HG03565 (cell line): ENCODE measurements around the gene PPIF.
A peak's percentile ranks its signal among the peaks of the same experiment; 100 is the strongest.

Experiments used
- ATAC-seq: cut with Tn5 transposase; IDR thresholded peaks from one replicate; pipeline ENCODE4 v1.9.1; 2021; ENCODE audit warnings: mild to moderate bottlenecking, moderate library complexity; ENCODE audit not compliant: unreplicated experiment

PPIF gene

GRCh38 chr10:79313320-79313719, 33.9 kb upstream of the PPIF start:
- no peak for ATAC-seq

DNA sequence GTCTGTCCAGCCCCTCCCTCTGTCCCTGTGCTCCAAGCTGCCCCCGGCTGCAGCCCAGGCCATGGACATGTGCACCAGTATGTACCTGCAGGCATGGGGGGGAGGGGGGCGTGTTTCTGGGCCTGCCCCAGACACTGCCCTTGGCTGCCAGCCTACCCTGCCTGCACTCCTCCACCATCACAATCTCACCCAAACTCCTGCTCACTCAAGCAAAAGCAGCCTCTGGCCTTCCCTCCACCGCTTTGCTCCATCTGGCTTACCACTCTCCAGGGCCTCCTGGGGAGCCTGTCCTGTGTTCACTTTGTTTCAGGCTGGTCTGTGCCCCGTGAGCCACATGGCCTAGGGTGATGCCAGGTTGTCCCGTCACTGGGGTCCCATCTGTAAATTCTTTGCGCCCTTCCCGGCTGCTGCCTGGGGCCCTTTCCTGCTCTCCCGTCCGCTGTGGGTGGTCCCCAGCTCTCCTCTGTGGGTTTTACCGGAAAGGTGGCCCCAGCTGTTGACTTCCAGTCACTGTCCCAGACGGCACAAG, 33.3 kb upstream of the PPIF start:
- no peak for ATAC-seq

DNA sequence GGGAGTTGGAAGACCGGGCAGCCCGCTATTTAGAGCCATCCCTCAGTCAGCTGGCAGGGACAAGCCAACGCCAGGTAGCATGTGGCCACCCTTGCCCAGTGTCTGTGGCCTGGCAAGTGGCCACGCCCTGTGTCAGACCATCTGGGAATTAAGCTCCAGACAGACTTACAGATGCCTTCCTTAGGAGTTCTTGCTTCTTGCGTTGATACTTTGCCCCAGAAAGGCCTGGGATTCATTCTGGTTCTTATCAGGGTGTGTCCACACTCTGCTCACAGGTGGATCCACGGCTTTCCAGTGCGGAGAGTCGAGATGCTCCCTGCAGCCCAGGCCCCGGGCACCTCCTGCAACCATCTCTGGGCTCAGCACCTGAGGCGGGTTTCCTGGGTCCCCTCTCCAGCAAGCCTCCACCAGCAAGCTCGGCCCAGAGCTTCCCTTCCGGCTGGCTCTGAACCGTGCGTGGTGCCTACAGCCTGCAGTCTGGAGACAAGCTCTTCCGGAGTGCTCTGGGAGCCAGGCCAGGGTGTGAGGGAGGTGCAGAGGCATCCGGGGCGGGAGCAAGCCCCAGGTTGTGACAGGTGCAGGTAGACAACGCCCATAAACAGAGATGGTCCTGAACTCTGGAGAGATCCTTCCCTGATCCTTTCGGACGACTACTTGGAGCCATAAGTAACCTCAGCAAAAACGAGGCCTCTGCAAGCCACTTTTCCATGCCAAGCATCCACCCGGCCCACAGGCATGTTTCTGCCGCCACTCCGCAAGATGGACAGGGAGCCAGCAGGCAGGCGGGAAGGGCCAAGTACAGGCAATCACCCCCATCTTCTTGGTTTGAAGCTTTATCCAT, 32.3 kb upstream of the PPIF start:
- no peak for ATAC-seq

- no peak for ATAC-seq
Measured at GRCh38 chr10:79315602-79315920, 31.7 kb upstream of the PPIF start.

- ATAC-seq: peak; percentile 69
Measured at GRCh38 chr10:79316671-79317431, 30.4 kb upstream of the PPIF start.

DNA sequence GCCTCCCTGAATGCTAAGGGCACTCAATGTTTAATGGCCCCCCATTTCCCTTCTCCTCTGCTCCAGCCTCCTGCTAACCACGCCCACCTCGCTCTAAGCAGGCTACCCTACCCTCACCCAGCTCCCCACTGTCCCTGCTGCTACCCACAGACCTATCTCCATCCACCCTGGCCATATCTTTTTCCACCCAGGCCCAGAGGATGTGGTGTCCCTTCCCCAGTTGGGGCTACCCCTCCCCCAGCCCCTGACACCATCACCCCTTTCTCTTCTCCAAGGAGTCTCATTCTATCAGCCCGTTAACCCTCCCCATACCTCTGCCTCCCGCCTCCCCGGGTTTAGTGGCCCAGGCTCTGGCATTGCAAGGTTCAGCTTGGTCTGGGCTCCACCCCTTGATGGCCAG, 28.9 kb upstream of the PPIF start:
- no peak for ATAC-seq

DNA sequence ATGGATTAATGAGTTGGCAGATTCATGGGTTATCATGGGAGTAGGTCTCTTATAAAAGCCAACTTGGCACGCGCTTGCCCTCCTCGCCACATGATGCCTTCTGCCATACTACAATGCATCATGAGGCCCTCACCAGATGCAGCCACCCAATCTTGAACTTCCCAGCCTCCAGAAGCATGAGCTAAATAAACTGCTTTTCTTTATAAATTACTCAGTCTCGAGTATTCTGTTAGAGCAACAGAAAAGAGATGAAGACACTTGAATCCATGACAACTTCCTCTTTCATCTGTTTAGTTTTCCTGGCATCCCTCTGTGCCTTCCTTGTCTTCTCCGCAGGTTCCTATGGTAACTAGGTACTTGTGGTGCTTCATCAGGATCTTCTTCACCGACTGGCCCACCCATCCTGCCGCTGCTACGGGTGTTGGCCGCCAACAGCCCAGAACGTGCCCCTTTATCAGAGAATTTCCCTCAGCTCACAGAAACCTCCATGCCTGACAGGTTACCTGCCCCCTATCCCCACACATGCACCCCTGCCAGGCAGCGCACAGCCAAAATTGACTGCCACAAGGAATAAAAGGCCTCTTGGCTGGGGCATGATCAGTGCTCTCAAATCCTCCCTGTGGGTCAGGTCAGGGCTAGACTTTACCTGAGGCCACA, 28.0 kb upstream of the PPIF start:
- no peak for ATAC-seq

- ATAC-seq: no peak
Measured at GRCh38 chr10:79320316-79320715, 27.0 kb upstream of the PPIF start.

DNA sequence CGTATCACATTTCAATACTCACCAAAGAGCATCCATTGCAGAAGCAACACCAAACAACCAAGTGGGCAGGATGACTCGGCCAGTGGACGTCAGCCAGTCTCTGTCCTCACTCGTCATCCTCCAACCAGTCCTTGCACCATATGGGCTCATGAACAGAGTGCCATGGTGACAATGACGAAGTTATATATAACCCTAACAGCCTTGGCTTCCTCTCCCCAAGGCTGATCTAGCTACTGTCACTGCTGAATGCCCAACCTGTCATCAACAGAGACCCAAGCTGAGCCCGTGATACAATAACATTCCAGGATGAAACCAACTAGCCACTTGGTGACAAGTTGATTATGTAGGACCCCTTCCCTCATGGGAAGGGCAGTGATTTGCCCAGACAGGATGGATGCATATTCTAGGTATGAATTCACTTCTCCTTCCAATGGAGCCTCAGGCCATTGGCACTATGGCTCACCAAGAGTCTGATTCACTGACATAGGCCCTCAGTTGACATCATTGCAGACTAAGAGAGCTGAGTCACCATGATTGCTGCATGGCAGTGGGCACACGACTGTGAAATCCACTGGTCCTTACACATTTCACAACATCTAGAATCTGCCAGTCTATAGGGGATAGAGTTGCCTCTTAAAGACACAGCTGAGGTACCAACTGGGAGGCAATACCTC, 26.3 kb upstream of the PPIF start:
- ATAC-seq: no peak

- ATAC-seq: no peak
Measured at GRCh38 chr10:79321494-79321882, 25.8 kb upstream of the PPIF start.

- ATAC-seq: no peak
Measured at GRCh38 chr10:79321951-79322350, 25.3 kb upstream of the PPIF start.

DNA sequence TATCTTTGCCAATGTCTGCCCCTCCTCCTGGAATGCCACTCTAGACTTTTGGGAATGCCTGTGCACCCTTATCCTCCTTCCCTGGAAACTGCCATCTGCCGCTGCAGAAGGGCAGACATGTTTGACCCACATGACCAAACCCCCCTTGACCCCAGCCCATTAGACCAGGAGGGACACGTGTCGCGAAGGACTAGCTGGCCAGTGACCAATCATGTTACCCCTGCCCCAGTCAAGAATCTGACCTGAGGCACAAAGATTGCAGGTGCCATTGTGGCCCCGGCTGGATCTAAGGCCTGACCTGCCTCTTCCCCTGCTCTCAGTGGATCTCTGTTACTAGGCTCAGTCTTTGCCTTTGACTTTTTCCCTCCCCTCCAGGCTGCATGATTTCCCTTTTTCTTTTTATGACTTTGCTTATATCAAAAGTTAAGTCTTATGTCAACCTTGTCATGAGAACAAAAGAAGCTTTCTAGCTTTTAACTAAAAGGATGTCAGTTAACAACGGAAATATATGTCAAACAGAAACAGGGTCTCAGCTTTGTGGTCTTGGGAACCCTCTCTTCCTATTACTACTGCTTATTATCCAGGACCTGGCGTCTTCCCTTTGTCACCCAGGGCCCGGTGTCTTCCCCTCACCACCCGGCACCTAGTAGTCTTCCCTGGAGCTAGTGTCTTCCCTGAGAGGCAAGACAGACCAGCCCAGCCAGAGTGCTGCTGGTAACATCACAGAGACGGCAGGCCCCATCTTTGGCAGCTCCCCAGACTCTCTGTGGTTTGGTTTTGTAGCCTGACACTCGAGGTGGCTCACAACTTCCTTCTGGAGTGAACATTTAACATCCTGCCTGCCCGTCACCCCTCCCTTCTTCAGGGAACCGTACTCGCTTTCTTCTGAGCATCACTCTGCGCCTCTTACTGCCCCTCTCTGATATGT, 24.4 kb upstream of the PPIF start:
- ATAC-seq: no peak

- ATAC-seq: no peak
Measured at GRCh38 chr10:79323602-79324001, 23.7 kb upstream of the PPIF start.

DNA sequence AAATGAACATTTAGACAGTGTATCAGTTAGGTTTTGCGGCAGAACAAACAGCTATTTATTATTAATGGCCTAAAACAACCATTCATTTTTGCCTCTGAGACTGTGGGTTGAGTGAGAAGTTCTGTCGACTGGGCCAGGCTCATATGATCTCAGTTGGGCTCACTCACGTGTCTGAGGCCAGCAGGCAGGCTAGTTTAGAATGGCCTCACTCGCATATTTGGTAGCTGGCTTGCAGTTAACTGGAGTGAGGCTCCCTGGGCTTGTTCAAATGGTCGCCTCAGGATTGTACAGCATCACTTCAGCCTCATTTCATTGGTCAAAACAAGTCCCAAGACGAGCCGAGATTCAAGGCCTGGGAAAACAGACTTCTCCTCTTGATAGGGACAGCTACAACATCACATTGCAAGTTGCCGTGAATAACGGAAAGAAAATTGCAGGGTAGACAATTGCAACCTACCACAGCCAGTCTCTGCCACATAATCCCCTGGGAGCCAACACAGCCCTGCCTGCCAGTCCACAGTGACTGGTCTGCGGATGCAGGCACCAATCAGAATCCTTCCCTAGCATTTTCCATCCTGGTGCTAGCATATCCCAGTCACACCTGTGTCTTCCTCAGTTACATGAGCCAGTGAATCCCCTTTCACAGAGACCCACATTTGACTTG, 23.1 kb upstream of the PPIF start:
- no peak for ATAC-seq

GRCh38 chr10:79326361-79327089, 20.7 kb upstream of the PPIF start:
- ATAC-seq: no peak

DNA sequence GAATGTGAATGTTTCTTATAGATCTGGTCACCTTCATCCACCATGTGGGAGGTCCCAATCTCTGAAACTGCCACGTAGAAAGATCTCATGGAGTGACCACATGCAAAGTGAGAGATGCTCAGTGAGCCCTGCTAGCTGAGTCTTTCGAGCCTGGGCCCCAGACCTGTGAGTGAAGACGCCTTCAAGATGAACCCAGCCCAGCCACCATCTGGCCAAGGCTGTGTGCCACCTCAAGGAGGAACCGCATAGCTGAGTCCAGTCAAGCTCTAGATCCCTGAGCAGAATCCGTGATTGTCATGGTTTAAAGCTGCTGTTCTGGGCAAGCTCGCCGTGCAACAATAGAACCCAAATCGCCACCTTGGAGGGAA, 20.2 kb upstream of the PPIF start:
- ATAC-seq: no peak

GRCh38 chr10:79328147-79328701, 19.0 kb upstream of the PPIF start:
- ATAC-seq: no peak

DNA sequence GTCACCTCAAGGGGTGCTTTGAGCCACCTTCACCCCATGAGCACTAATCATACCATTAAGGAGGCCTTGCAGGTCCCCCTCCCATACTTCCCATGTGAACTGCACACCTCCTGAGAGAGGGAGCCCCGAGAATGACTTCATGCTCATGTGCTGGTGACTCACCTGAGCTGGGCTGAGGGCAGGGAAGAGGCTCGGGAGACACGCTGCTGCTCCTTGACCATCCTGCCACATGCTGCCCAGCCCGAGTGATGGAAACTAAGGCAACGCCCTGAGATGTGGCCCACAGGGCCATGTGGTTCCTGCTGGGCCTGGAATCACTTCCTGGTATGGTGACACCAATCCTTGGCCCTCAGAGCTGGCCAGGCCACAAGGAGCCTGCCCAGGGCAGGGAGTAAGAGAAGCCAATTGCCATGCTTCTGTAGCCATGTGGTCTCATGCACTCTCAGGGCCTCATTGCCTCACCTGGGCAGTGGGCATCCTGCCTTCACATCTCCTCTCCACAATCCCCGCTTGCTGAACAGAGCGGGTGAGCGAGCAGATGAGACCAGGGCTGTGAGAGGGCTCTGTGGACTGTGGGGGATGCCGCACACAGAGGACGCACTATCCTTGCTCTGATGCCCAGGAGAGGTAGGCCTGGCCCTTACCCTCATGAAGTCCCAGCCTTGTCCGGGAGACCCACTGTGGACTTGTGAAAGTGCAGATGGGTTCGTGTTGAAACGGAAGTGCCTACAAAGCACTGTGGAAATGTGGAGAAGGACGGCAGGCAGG, 18.3 kb upstream of the PPIF start:
- ATAC-seq: no peak
